Ishikawa (cell line): ENCODE data around the gene TAS1R1.

Source experiments
- CEBPB ChIP-seq: IDR thresholded peaks from 2 replicates; pipeline ENCODE4 v1.6.1; 2012
- CREB1 ChIP-seq: IDR thresholded peaks from 2 replicates; pipeline ENCODE4 v1.6.1; 2012; ENCODE audit warnings: low read depth
- EGR1 ChIP-seq: IDR thresholded peaks from 2 replicates; pipeline ENCODE4 v1.6.1; 2012
- EP300 ChIP-seq: IDR thresholded peaks from 2 replicates; pipeline ENCODE4 v1.6.1; 2012; ENCODE audit warnings: borderline replicate concordance
- FOXM1 ChIP-seq: IDR thresholded peaks from 2 replicates; pipeline ENCODE4 v1.6.1; 2012; ENCODE audit warnings: low read depth, borderline replicate concordance
- NFIC ChIP-seq: IDR thresholded peaks from 2 replicates; pipeline ENCODE4 v1.6.1; 2012
- RAD21 ChIP-seq: IDR thresholded peaks from 2 replicates; pipeline ENCODE4 v1.6.1; 2012; ENCODE audit warnings: low read depth
- TAF1 ChIP-seq: IDR thresholded peaks from 2 replicates; pipeline ENCODE4 v1.6.1; 2012; ENCODE audit warnings: low read depth, mild to moderate bottlenecking
- TCF12 ChIP-seq: IDR thresholded peaks from 2 replicates; pipeline ENCODE4 v1.6.1; 2012; ENCODE audit warnings: low read depth
- TEAD4 ChIP-seq: IDR thresholded peaks from 2 replicates; pipeline ENCODE4 v1.6.1; 2012
- YY1 ChIP-seq: IDR thresholded peaks from 2 replicates; pipeline ENCODE4 v1.6.1; 2012; ENCODE audit warnings: low read depth
- ZBTB7A ChIP-seq: IDR thresholded peaks from 2 replicates; pipeline ENCODE4 v1.6.1; 2012; ENCODE audit warnings: low read depth
- TF ChIP-seq, protein P1 (sequence below): IDR thresholded peaks from 2 replicates; pipeline ENCODE4 v1.6.1; 2012
- TF ChIP-seq, protein P2 (sequence below): IDR thresholded peaks from 2 replicates; pipeline ENCODE4 v1.6.1; 2012; ENCODE audit warnings: low read depth, mild to moderate bottlenecking

GRCh38 chr1:6586404-6586816 is 31.3 kb downstream of the TAS1R1 start:
- TF ChIP-seq, protein P1, sequence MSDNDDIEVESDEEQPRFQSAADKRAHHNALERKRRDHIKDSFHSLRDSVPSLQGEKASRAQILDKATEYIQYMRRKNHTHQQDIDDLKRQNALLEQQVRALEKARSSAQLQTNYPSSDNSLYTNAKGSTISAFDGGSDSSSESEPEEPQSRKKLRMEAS = no peak
- no peak for TF ChIP-seq EP300
- no peak for TF ChIP-seq TEAD4
- no peak for TF ChIP-seq RAD21
- TF ChIP-seq, protein P2, sequence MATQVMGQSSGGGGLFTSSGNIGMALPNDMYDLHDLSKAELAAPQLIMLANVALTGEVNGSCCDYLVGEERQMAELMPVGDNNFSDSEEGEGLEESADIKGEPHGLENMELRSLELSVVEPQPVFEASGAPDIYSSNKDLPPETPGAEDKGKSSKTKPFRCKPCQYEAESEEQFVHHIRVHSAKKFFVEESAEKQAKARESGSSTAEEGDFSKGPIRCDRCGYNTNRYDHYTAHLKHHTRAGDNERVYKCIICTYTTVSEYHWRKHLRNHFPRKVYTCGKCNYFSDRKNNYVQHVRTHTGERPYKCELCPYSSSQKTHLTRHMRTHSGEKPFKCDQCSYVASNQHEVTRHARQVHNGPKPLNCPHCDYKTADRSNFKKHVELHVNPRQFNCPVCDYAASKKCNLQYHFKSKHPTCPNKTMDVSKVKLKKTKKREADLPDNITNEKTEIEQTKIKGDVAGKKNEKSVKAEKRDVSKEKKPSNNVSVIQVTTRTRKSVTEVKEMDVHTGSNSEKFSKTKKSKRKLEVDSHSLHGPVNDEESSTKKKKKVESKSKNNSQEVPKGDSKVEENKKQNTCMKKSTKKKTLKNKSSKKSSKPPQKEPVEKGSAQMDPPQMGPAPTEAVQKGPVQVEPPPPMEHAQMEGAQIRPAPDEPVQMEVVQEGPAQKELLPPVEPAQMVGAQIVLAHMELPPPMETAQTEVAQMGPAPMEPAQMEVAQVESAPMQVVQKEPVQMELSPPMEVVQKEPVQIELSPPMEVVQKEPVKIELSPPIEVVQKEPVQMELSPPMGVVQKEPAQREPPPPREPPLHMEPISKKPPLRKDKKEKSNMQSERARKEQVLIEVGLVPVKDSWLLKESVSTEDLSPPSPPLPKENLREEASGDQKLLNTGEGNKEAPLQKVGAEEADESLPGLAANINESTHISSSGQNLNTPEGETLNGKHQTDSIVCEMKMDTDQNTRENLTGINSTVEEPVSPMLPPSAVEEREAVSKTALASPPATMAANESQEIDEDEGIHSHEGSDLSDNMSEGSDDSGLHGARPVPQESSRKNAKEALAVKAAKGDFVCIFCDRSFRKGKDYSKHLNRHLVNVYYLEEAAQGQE = no peak
- TF ChIP-seq EGR1 = no peak
- no peak for TF ChIP-seq CREB1
- no peak for TF ChIP-seq YY1
- no peak for TF ChIP-seq NFIC
- no peak for TF ChIP-seq ZBTB7A
- no peak for TF ChIP-seq TAF1
- no peak for TF ChIP-seq TCF12
- no peak for TF ChIP-seq CEBPB
- TF ChIP-seq FOXM1 = no peak
